IMR-90 (cell line): ENCODE results near the gene DNAJC22. TPM values are rescaled to one million over a fixed set of nuclear protein-coding genes. Genes with fewer than 3 reads are reported as not detected.

Experiments
- FOS ChIP-seq: fragments of 150-350 bp; IDR thresholded peaks from 2 replicates; pipeline ENCODE4 v1.6.1; 2016; ENCODE audit warnings: low read depth, low read length
- MAZ ChIP-seq: IDR thresholded peaks from 2 replicates; pipeline ENCODE4 v1.6.1; 2012; ENCODE audit warnings: low read depth, mild to moderate bottlenecking, low read length, improper control_type of control experiment, moderate library complexity, borderline replicate concordance
- polyA plus RNA-seq, 3 experiments: library from polyadenylated mRNA; depleted of rRNA; stranded (reverse); fragments of >200 nt; gene quantifications; 2 replicates each; pipeline ENCODE4 v1.2.3, GENCODE V29; 2012; ENCODE audit warnings: low replicate concordance in 1 of 3
- total RNA-seq: library from RNA; depleted of rRNA; stranded (reverse); fragments of >200 nt; gene quantifications from 2 replicates; pipeline ENCODE4 v1.2.3, GENCODE V29; 2012
- TF ChIP-seq, protein P1 (sequence below): fragments of 150-350 bp; IDR thresholded peaks from 2 replicates; pipeline ENCODE4 v1.6.1; 2017; ENCODE audit warnings: mild to moderate bottlenecking, antibody characterized with exemption, low read length, low read depth

The DNAJC22 gene
- total and polyA plus RNA-seq, 2 of the 4 experiments (the other 2 are of a cell fraction): 8.1 to 8.2 TPM

DNA sequence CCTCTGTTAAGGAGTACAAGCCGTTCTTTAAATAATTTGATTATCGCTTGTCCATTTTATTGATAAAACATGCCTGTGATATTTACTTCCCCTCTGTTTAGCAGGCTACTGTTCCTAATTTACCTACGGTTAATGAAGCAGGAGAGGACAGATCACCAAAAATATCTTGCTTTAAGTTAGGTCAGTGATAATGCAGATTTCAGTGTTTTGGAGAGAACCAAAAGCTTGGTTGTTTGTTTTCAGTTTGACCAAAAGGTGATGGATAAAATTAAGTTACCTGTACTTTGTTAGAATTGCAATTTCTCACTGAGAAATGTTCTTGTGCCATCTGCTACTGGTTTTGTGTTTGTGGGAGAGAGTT lies 21.5 kb downstream of the DNAJC22 start (continued):
- no peak for TF ChIP-seq MAZ
- TF ChIP-seq, protein P1, sequence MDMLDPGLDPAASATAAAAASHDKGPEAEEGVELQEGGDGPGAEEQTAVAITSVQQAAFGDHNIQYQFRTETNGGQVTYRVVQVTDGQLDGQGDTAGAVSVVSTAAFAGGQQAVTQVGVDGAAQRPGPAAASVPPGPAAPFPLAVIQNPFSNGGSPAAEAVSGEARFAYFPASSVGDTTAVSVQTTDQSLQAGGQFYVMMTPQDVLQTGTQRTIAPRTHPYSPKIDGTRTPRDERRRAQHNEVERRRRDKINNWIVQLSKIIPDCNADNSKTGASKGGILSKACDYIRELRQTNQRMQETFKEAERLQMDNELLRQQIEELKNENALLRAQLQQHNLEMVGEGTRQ: no peak
- no peak for TF ChIP-seq FOS
